HG03432 (cell line): ENCODE measurements around the gene SLC7A7.
"Not testable (repeated sequence)": the region's sequence is repeated elsewhere in the genome, so short reads cannot be mapped to it uniquely, and the experiment has no call there.

Source experiments
- ATAC-seq: cut with Tn5 transposase; IDR thresholded peaks from one replicate; pipeline ENCODE4 v1.9.1; 2021; ENCODE audit warnings: mild to moderate bottlenecking, moderate library complexity; ENCODE audit not compliant: unreplicated experiment

The SLC7A7 gene

DNA sequence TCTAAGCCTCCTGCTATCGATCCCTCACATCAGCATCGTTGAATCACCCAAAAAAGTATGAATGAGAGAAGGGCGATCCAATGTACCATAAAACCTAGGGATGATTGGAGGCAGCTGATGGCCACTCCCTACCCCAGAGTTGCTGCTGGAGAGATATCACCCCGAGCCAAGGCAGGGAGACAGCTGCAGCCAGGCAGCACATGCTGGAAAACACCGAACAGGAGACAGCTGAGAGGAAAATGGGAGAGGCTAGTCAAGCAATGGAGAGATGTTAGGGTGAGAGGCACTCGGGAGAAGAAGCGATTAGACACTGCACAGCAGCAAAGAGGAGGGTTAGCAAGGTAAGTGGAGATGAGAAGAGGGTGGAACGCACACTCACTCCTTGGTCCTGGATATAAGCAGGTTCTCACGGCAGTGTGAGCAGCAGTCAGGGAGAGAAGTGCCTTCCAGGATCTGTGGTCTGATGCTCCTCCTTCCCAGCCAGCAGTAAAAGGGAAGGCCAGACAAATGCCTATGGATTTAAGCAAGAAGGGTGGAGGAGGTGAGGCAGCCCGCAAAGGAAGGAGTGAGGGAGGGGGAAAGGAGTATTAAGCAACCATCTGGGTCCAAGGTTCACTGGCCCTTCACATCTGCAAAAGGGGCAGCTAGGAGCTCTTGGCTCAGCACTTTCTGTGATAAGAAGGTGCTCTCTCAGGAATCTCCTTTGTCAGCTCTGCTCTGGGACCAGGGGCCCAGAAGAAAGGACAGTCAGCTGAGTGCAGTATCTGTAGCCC is at the start of gene SLC7A7:
TSS of gene SLC7A7 (minus strand) at position 495 of the 773 bp plus-strand sequence. CDS start 2,037 bp downstream, outside the sequence.
- ATAC-seq, result no peak

DNA sequence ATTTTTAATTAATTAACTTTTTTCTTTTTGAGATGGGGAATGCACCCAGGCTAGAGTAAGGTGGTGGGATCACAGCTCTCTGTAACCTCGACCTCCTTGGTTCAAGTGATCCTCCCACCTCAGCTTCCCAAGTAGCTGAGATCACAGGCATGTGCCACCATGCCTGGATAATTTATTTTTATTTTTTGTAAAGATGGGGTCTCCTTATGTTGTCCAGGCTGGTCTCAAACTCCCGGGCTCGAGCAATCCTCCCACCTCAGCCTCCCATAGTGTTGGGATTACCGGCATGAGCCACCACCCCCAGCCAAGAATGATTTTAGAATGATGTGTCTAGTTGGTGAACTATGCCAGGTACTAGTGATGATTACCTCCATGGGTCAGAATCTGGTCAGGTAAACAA is 49.7 kb upstream of the SLC7A7 start:
- ATAC-seq, result no peak

DNA sequence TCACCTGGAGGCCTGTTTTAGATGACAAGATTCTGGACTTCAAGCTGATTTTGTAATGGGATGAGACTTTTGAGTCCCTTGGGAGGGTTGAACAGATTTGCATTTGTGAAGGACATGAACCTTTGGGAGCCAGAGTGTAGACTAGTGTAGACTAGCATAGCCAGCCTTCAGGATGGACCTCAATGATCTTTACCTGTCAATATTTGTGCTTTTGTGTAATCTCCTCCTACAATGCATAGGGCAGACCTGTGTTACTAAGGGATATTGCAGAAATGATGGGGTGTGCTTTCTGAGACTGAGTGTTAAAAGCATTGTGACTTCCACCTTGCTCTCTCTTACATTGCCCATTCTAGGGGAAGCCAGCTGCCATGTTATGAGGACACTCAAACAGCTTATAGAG is 46.4 kb upstream of the SLC7A7 start:
- ATAC-seq, result no peak

DNA sequence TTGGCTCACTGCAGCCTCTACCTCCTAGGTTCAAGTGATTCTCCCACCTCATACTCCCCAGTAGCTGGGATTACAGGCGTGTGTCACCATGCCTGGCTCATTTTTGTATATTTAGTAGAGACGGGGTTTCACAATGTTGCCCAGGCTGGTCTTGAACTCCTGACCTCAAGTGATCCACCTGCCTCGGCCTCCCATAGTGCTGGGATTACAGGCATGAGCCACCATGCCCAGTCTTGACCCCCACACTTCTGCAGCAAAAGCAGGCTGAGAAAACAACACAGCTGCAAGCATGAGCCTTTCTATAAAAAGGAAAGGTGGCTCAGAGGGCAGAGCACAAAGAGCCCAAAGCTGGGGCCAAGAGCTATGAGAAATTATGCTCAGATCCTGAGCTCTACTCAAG is 45.1 kb upstream of the SLC7A7 start:
- ATAC-seq, result not testable (repeated sequence)

DNA sequence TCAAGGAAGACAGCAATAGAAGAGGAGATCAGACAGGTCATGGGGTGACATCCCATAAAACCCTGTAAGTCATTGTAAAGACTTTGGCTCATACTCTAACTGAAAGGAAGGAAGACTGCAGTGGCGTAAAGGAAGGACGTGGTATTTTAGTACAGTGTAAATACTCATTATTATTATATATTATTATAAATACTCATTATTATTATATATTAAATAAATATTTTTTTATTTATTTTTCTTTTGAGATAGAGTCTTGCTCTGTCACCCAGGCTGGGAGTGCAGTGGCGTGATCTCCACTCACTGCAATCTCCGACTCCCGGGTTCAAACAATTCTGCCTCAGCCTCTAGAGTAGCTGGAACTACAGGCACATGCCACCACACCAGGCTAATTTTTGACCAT is 41.2 kb upstream of the SLC7A7 start:
- ATAC-seq, result no peak

DNA sequence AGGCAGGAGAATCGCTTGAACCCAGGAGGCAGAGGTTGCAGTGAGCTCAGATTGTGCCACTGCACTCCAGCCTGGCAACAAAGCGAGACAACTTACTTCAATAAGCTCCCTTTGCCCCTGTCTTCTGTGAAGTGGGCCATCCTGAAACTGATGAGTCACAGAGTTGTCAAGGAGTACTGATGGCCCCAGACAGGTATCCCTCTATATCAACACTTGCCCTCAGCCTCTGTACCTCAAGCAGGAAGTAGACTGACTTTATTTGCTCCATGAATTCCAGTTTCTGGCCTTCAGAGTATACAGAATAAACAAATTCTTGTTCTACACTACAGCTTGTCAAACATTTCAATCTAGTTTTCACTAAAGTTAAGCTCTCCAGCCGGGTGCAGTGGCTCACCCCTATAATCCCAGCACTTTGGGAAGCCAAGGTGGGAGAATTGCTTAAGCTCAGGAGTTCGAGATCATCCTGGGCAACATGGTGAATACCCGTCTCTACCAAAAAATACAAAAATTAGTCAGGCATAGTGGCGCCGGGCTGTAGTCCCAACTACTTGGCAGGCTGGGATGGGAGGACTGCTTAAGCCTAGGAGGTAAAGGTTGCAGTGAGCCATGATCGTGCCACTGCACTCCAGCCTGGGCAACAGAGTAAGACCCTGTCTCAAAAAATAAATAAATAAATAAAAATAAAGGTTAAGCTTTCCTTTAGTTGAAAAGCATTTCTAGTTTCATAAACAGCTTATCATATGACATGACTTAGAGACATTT is 39.9 kb upstream of the SLC7A7 start:
- no peak for ATAC-seq

DNA sequence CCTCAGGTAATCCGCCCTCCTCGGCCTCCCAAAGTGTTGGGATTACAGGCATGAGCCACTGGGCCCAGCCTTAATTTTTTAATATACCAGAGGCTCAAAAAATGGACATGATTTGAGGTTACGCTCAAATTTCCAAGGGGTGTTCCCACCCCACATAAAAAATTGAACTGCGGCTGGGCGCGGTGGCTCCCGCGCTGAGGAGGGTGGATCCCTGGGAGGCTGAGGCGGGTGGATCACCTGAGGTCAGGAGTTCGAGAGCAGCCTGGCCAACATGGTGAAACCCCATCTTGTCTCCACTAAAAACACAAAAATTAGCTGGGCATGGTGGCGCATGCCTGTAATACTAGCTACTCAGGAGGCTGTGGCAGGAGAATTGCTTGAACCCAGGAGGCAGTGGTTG is 39.1 kb upstream of the SLC7A7 start:
- ATAC-seq, result not testable (repeated sequence)

DNA sequence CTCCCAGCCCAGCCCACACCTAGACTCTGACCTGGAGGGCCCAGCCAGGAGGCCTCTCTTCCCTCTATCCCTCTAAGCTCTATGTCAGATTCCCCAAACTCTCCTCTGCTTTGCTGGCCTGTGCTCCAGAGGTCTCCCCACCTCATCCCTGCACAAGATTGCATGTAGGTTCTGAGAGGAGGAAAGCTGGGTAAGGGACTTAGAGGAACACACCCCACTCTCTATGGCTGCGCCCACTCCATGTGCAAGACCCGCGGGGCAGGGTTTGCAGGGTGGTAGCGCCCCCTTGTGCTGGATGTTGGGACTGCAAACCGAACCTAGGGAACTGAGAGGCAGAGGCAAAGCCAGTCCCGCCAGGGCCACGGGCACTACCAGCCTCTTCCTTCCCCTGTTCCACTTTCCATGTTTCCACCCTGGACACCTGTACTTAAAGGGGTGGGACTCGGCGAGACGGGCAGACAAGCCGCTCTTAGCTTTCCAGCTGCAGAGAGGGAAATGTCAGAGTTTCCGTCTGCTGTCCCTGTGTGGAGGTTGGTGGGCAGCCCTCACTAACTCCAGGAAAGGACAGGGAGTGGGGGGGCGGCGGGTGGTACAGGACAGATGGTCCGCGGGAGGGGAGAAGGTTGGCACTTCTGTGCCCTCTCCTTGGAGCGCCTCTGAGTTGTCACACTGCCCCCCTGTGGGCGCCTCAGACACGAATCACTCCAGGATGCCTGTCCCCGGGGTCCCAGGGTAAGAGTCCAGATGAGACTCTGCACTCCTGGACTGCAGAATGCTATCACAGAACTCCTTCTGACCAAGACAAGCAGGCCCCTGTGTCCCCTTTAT is 37.9 kb upstream of the SLC7A7 start:
- peak; percentile 85 for ATAC-seq

DNA sequence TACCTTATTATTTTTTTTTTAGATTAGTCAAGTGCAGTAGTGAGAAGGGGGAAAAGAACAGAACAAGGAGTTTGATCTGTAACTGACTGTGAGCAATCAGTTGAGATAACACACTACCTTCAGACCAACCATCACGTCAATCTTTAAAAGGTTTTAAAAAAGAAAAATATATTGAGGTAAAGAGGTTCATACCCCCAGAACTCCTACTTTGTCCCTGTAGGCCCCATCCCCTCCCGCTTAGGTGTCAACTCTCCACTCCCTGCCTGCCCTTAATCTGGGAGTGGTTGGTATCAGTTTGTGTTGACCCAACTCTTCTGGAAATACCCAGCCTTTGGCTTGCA is 37.3 kb upstream of the SLC7A7 start:
- ATAC-seq, result no peak

DNA sequence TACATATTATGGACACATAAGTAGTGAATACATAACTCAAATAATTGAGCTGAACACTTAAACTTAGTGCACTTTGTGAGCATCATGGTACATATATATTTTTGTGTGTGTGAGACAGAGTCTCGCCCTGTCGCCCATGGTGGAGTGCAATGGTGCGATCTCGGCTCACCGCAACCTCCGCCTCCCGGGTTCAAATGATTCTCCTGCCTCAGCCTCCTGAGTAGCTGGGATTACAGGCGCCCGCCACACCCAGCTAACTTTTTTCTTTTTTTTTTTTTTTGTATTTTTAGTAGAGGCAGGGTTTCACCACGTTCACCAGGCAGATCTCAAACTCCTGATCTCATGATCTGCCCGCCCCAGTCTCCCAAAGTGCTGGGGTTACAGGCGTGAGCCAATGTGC is 36.9 kb upstream of the SLC7A7 start:
- not testable (repeated sequence) for ATAC-seq

DNA sequence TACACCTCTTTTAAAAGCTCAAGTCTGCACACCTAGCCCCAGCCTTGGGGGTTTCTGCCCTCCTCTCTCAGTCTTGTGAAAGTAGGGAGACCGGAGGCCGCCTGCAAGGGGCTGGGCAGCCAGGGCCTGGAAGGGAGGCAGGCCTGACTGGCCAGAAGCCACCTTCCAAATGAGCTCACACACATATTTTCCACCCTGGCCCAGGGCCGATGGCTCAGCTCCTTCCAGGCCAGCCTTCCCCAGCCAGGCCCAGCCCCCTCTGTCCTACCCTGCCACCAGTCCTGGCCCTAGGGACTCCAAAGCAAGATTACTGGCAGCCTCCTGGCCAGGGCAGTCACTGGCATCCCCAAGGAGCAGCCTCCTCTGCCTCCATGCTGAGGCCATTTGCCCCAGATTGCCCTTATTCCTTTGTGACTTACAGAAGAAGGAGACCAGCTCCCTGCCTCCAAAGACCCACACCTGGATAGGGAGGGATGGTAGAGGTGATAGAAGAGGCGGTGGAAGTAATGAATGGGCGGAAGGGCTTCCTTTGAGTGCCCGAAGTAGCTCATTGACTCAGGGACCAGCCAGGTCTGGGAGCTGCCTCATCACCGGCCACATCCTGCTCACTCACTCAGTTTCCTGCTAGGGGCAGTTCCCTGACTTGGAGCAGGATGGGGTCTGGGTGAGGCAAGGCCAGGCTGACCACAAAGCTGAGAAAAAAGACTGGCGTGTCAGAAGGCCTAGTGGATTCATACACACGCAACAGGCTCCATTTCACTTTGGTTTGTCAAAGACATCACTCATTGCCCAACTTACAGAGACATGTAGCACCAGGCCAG is 35.9 kb upstream of the SLC7A7 start:
- no peak for ATAC-seq

DNA sequence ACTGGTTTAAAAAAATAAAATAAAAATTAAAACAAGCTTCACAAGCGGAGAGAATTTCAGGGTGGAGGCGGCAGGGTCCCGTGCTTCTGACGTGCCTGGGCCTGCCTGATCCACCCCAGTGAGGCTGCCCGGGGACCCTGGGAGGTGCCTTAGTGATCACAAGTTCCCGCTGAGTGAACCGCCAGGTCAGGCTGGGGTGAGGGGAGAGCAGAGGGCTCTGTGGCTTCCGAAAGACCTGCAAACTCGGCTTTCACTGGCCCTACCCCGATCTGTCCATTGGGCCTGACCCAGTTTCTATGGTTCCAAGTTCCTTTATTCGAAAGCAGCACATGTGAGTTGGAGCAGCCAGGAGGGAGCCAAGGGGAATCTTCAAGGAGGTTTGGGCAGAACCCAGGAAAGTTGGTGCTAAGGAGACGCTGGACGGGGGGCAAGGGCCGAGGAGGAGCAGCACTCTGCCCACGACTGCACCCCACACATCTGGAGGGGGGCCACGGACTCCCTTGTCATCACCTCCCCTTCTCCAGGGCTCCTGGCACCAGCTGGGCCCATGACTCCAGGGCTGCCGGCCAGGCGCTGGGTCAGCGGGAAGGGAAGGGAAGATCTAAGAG is 34.1 kb upstream of the SLC7A7 start:
- no peak for ATAC-seq

DNA sequence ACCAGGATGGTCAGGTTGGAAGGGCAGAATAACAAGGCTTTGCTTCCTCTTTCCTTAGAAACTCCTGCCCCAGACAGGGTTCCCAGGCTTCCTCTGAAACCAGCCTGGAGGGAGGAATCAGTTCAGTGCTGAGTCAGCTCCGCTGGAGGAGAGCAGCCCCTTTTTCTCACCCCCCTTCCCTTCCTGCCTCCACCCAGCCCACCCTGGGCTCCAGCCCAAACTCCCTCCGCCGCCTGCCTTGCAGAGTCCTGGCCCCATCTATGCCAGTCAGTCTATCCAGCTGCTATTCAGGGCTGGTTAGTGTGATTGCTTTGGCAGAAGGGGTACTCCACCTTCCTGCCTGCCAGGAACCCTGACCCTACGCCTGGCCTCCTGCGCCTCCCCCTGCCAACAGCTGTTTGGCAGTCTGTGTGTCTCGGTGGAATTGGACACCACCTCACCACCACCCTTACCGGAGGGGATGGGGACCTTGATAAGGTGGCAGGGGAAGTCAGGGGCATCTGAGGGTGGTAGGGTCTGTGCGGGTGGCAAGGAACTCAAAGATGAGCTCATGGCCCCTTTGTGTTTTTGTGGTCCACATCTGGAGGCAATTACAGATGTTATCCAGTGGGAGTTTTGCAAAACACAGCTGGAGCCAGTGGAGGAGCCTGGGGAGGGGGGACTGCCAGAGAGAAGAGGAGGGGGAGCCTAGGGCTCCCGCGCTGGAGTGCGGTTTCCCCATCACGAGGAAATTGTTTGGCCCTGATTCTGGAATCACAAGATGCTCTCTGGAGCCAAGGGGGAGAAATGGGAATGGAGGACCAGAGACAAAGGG is 33.3 kb upstream of the SLC7A7 start:
- no peak for ATAC-seq

DNA sequence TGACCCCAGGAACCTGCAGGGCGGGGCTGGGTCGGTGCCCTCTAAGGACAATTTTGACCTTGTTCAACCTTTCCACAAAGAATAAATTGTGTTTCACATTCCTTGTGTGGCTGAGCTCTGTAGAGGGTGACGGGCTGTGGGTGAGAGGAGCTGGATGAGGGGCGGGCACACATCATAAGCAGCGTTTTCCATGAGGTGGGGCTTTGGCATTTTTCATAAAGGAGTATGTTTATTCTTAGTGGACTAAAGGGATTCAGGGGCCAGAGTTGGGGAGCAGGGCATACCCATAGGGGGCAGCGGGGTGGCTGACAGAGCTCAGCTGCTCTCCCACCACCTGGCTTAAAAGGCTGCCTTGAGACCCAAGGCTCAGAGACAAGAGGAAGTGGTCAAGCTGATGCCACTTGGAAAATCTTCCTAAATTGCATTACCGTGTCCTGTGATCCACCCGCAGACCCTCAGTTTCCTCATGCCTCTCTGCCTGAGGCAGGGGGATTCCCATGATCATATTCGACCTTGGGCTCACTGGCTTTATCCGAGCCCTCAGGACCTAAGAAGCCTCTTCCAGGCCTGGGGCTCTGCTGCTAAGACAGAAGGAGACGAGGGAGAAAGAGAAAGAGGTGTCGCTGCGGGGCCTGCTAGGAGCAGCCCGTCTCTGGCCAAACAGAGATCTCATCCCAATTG is 32.6 kb upstream of the SLC7A7 start:
- ATAC-seq, result no peak

DNA sequence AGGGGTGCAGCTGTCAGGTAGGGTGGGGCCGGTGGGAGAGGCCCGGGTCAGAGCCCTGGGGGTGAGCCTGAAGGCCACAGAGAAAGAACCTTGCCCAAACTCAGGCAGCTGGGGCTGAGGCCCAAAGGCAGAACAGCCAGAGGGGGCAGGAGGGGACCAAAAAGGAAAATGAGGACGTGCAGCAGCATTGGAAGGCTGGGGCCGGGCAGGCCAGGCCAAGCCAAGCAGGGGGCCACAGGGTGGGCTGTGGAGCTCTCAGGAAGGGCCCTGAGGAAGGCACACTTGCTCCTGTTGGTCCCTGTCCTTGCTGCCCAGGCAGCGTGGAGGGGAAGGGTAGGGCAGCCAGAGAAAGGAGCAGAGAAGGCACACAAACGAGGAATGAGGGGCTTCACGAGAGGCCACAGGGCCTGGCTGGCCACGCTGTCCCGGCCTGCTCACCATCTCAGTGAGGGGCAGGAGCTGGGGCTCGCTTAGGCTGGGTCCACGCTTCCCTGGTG is 31.6 kb upstream of the SLC7A7 start:
- ATAC-seq, result no peak

DNA sequence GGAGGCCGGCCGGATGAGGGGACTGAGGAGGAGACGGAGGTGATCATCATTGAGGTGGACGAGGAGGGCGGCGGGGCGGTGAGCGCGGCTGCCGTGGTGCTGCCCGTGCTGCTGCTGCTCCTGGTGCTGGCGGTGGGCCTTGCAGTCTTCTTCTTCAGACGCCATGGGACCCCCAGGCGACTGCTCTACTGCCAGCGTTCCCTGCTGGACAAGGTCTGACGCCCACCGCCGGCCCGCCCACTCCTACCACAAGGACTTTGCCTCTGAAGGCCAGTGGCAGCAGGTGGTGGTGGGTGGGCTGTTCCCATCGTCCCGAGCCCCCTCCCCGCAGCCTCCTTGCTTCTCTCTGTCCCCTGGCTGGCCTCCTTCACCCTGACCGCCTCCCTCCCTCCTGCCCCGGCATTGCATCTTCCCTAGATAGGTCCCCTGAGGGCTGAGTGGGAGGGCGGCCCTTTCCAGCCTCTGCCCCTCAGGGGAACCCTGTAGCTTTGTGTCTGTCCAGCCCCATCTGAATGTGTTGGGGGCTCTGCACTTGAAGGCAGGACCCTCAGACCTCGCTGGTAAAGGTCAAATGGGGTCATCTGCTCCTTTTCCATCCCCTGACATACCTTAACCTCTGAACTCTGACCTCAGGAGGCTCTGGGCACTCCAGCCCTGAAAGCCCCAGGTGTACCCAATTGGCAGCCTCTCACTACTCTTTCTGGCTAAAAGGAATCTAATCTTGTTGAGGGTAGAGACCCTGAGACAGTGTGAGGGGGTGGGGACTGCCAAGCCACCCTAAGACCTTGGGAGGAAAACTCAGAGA is 30.8 kb upstream of the SLC7A7 start:
- ATAC-seq, result no peak

DNA sequence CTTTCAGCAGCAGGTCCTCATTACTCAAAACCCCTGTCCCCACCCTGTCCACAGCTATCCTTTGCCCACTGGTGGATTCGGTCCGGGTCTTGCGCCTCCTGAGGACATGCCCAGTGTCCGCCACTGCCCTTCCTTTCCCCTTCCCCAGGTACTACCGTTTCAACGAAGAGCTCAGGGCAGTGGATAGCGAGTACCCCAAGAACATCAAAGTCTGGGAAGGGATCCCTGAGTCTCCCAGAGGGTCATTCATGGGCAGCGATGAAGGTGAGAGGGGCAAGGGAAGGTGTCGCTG is 29.8 kb upstream of the SLC7A7 start:
- ATAC-seq, result no peak
